ENCODE data around the gene RAB31.

Gene RAB31

GRCh38 chr18:9788860-9789259, 80.8 kb downstream of the RAB31 start:
- H3K4me3 ChIP-seq (ENCODE audit: low read length): no peak overlapping the region
- DNase-seq (ENCODE audit: low read depth, low spot score): no peak
- no peak overlapping the region for H3K27ac ChIP-seq (ENCODE audit: low read length)
- no peaks in the 10 kb centered on the region for H3K36me3 ChIP-seq (ENCODE audit: control insufficient read depth, insufficient read depth, low read length)
- H3K9me3 ChIP-seq (ENCODE audit: control insufficient read depth, insufficient read depth, low read length): no peaks in the 10 kb centered on the region
- no peaks in the 10 kb centered on the region; the same call in 1 of the 2 replicates for H3K4me1 ChIP-seq (ENCODE audit: control insufficient read depth, insufficient read depth, low read length)
- WGBS (ENCODE audit: insufficient coverage, insufficient read length): no CpG with 5 or more reads among the region's 2 CpGs
- no peaks in the 10 kb centered on the region for H3K27me3 ChIP-seq (ENCODE audit: control insufficient read depth, insufficient read depth, low read length)

GRCh38 chr18:9790261-9790660, 82.2 kb downstream of the RAB31 start:
- DNase-seq (ENCODE audit: low read depth, low spot score): no peak
- no peaks in the 10 kb centered on the region for H3K27me3 ChIP-seq (ENCODE audit: control insufficient read depth, insufficient read depth, low read length)
- no peak overlapping the region for H3K4me3 ChIP-seq (ENCODE audit: low read length)
- no CpG with 5 or more reads among the region's 2 CpGs for WGBS (ENCODE audit: insufficient coverage, insufficient read length)
- H3K36me3 ChIP-seq (ENCODE audit: control insufficient read depth, insufficient read depth, low read length): no peaks in the 10 kb centered on the region
- H3K9me3 ChIP-seq (ENCODE audit: control insufficient read depth, insufficient read depth, low read length): no peaks in the 10 kb centered on the region
- no peaks in the 10 kb centered on the region; the same call in 1 of the 2 replicates for H3K4me1 ChIP-seq (ENCODE audit: control insufficient read depth, insufficient read depth, low read length)
- H3K27ac ChIP-seq (ENCODE audit: low read length): no peak overlapping the region

- WGBS (ENCODE audit: insufficient coverage, insufficient read length): no CpG with 5 or more reads among the region's 2 CpGs
- Histone ChIP-seq H3K9me3 (ENCODE audit: control insufficient read depth, insufficient read depth, low read length) (no peaks in the 10 kb centered on the region), H3K27me3 (ENCODE audit: control insufficient read depth, insufficient read depth, low read length) (no peaks in the 10 kb centered on the region), H3K36me3 (ENCODE audit: control insufficient read depth, insufficient read depth, low read length) (no peaks in the 10 kb centered on the region), H3K27ac (ENCODE audit: low read length) (no peak overlapping the region), H3K4me1 (ENCODE audit: control insufficient read depth, insufficient read depth, low read length) (no peaks in the 10 kb centered on the region; the same call in 1 of the 2 replicates), H3K4me3 (ENCODE audit: low read length) (no peak overlapping the region)
- no peak for DNase-seq (ENCODE audit: low read depth, low spot score)
Observed at GRCh38 chr18:9791991-9792390, 83.9 kb downstream of the RAB31 start.

GRCh38 chr18:9792565-9793245, 84.6 kb downstream of the RAB31 start:
- DNase-seq (ENCODE audit: low read depth, low spot score): peak; percentile 41

GRCh38 chr18:9796011-9796410, 87.9 kb downstream of the RAB31 start:
- no CpG with 5 or more reads among the region's 2 CpGs for WGBS (ENCODE audit: insufficient coverage, insufficient read length)
- DNase-seq (ENCODE audit: low read depth, low spot score): no peak
- Histone ChIP-seq H3K4me1 (ENCODE audit: control insufficient read depth, insufficient read depth, low read length) (no peaks in the 10 kb centered on the region; the same call in none of the 2 replicates), H3K27me3 (ENCODE audit: control insufficient read depth, insufficient read depth, low read length) (no peaks in the 10 kb centered on the region), H3K9me3 (ENCODE audit: control insufficient read depth, insufficient read depth, low read length) (no peaks in the 10 kb centered on the region), H3K27ac (ENCODE audit: low read length) (no peak overlapping the region), H3K4me3 (ENCODE audit: low read length) (no peak overlapping the region), H3K36me3 (ENCODE audit: control insufficient read depth, insufficient read depth, low read length) (no peaks in the 10 kb centered on the region)

More at GRCh38 chr18:9792565-9793245, 84.6 kb downstream of the RAB31 start:
- no peaks in the 10 kb centered on the region; the same call in 1 of the 2 replicates for H3K4me1 ChIP-seq (ENCODE audit: control insufficient read depth, insufficient read depth, low read length)
- H3K27ac ChIP-seq (ENCODE audit: low read length): no peak overlapping the region
- no peak overlapping the region for H3K4me3 ChIP-seq (ENCODE audit: low read length)
- H3K9me3 ChIP-seq (ENCODE audit: control insufficient read depth, insufficient read depth, low read length): no peaks in the 10 kb centered on the region
- no peaks in the 10 kb centered on the region for H3K36me3 ChIP-seq (ENCODE audit: control insufficient read depth, insufficient read depth, low read length)
- WGBS (ENCODE audit: insufficient coverage, insufficient read length): no CpG with 5 or more reads among the region's 3 CpGs
- no peaks in the 10 kb centered on the region for H3K27me3 ChIP-seq (ENCODE audit: control insufficient read depth, insufficient read depth, low read length)

- H3K36me3 ChIP-seq (ENCODE audit: control insufficient read depth, insufficient read depth, low read length): no peaks in the 10 kb centered on the region
- DNase-seq (ENCODE audit: low read depth, low spot score): no peak
- no peak overlapping the region for H3K27ac ChIP-seq (ENCODE audit: low read length)
- H3K4me3 ChIP-seq (ENCODE audit: low read length): no peak overlapping the region
- H3K4me1 ChIP-seq (ENCODE audit: control insufficient read depth, insufficient read depth, low read length): no peaks in the 10 kb centered on the region; the same call in 1 of the 2 replicates
- H3K9me3 ChIP-seq (ENCODE audit: control insufficient read depth, insufficient read depth, low read length): no peaks in the 10 kb centered on the region
- H3K27me3 ChIP-seq (ENCODE audit: control insufficient read depth, insufficient read depth, low read length): no peaks in the 10 kb centered on the region
- WGBS (ENCODE audit: insufficient coverage, insufficient read length): no CpG with 5 or more reads among the region's 9 CpGs
Observed at GRCh38 chr18:9796935-9797549, 88.9 kb downstream of the RAB31 start.

- Histone ChIP-seq H3K4me3 (ENCODE audit: low read length) (no peak overlapping the region), H3K9me3 (ENCODE audit: control insufficient read depth, insufficient read depth, low read length) (no peaks in the 10 kb centered on the region), H3K27ac (ENCODE audit: low read length) (no peak overlapping the region), H3K4me1 (ENCODE audit: control insufficient read depth, insufficient read depth, low read length) (peaks cover 4% of the 10 kb centered on the region), H3K36me3 (ENCODE audit: control insufficient read depth, insufficient read depth, low read length) (no peaks in the 10 kb centered on the region), H3K27me3 (ENCODE audit: control insufficient read depth, insufficient read depth, low read length) (no peaks in the 10 kb centered on the region)
- WGBS (ENCODE audit: insufficient coverage, insufficient read length): no CpG with 5 or more reads among the region's 4 CpGs
- no peak for DNase-seq (ENCODE audit: low read depth, low spot score)
Observed at GRCh38 chr18:9802175-9803062, 94.3 kb downstream of the RAB31 start.

GRCh38 chr18:9803063-9803697, 95.1 kb downstream of the RAB31 start:
- no peak overlapping the region for H3K27ac ChIP-seq (ENCODE audit: low read length)
- H3K9me3 ChIP-seq (ENCODE audit: control insufficient read depth, insufficient read depth, low read length): no peaks in the 10 kb centered on the region
- no peaks in the 10 kb centered on the region for H3K36me3 ChIP-seq (ENCODE audit: control insufficient read depth, insufficient read depth, low read length)
- no peak overlapping the region for H3K4me3 ChIP-seq (ENCODE audit: low read length)
- WGBS (ENCODE audit: insufficient coverage, insufficient read length): no CpG with 5 or more reads among the region's 6 CpGs
- H3K4me1 ChIP-seq (ENCODE audit: control insufficient read depth, insufficient read depth, low read length): peaks cover 4% of the 10 kb centered on the region
- DNase-seq (ENCODE audit: low read depth, low spot score): no peak
- no peaks in the 10 kb centered on the region for H3K27me3 ChIP-seq (ENCODE audit: control insufficient read depth, insufficient read depth, low read length)

- WGBS (ENCODE audit: insufficient coverage, insufficient read length): no CpG with 5 or more reads among the region's 19 CpGs
- H3K27ac ChIP-seq (ENCODE audit: low read length): no peak overlapping the region
Observed at GRCh38 chr18:9803698-9804516, 95.8 kb downstream of the RAB31 start.

More at GRCh38 chr18:9803698-9804516, 95.8 kb downstream of the RAB31 start:
- H3K4me1 ChIP-seq (ENCODE audit: control insufficient read depth, insufficient read depth, low read length): peaks cover 10% of the 10 kb centered on the region
- H3K9me3 ChIP-seq (ENCODE audit: control insufficient read depth, insufficient read depth, low read length): no peaks in the 10 kb centered on the region
- no peak for DNase-seq (ENCODE audit: low read depth, low spot score)
- H3K4me3 ChIP-seq (ENCODE audit: low read length): no peak overlapping the region
- no peaks in the 10 kb centered on the region for H3K36me3 ChIP-seq (ENCODE audit: control insufficient read depth, insufficient read depth, low read length)
- H3K27me3 ChIP-seq (ENCODE audit: control insufficient read depth, insufficient read depth, low read length): no peaks in the 10 kb centered on the region

Measured in iPS DF 6.9 (cell line).